GM21786 (cell line): ENCODE results near the gene CHRNA4.

Source experiments
- ATAC-seq: cut with Tn5 transposase; IDR thresholded peaks from one replicate; pipeline ENCODE4 v1.9.1; 2021; ENCODE audit not compliant: unreplicated experiment

The CHRNA4 gene

GRCh38 chr20:63379296-63379695, 18.1 kb upstream of the CHRNA4 start:
- ATAC-seq = no peak

DNA sequence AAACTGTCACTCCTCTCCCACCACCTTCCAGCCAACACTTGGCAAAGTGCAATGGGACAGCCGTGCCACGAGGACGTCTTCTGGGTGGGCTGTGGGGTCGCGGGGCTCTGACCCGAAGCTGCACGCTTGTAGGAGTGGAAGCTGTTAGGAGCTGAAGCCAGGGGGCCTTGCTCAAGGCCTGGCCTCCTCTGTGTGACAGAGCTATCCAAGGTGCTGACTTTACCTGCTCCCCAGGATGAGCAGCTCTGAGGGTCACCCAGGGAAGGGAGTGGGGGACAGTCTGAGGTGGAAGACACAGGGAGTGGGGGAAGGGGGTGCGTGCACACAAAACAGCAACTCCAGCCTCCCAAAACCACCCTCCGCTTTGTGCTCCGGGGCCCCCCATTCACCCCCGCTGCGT, 17.5 kb upstream of the CHRNA4 start:
- ATAC-seq = no peak

DNA sequence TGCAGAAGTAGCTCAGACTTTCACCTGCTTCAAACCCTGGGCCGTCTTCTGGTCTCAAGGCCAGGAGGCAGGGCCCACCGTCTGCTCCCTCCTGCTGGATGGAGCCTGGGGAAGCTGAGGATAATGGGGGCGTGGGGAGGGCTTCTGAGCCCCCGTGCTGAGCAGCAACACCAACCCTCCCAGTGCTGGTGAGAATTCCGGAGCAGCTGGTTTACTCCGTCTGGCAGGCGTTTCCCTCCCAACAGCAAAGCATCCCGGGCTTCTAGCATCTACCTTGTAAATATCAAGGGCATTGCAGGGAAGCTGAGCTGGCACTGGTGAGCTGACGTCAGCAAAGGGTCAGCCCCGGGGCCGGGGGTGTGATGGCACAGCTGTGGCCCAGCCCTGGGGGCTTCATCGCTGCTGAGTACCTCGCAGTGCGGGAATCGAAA, 16.8 kb upstream of the CHRNA4 start:
- ATAC-seq = no peak

- ATAC-seq = no peak
Observed at GRCh38 chr20:63377256-63377941, 16.2 kb upstream of the CHRNA4 start.

- no peak for ATAC-seq
Observed at GRCh38 chr20:63376283-63377250, 15.4 kb upstream of the CHRNA4 start.

GRCh38 chr20:63375438-63375837, 14.3 kb upstream of the CHRNA4 start:
- ATAC-seq = no peak

DNA sequence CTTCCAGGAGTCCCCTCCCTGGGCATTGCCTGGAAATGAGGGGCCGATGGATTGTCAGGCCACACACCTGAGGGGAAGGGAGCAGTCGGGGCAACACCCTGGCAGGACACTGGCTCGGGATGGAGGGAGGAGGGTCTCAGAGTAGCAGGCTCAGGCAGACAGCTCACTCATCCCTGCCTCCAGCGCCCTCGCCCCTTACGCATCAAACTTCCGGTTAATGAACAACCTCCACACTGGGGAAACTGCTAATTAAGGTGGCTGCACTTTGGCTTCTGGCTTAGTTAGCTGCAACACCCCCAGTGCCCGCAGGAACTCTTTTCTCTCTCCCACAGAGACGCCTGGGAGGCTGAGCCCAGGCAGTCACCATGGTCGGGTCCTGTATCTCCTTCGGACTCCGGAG, 13.4 kb upstream of the CHRNA4 start:
- ATAC-seq = no peak

DNA sequence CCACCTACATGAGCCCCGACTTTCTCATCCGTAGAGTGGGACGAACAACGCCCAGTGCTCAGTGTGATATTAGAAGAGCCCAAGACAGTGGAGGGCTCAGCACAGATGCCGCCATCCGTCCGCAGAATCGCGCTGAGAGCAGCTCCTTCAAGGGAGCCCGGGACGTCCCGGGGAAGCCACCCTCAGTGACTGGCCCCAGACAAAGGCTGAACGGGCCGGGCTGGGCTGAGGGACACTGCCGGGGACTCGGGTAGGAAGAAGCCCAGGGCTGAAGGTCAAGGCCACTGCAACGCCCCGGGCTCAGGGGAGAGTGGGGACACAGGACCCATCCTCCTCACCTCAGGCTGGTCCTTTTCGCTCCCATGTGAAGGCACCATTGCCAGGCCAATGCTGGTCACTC, 12.8 kb upstream of the CHRNA4 start:
- ATAC-seq = no peak

DNA sequence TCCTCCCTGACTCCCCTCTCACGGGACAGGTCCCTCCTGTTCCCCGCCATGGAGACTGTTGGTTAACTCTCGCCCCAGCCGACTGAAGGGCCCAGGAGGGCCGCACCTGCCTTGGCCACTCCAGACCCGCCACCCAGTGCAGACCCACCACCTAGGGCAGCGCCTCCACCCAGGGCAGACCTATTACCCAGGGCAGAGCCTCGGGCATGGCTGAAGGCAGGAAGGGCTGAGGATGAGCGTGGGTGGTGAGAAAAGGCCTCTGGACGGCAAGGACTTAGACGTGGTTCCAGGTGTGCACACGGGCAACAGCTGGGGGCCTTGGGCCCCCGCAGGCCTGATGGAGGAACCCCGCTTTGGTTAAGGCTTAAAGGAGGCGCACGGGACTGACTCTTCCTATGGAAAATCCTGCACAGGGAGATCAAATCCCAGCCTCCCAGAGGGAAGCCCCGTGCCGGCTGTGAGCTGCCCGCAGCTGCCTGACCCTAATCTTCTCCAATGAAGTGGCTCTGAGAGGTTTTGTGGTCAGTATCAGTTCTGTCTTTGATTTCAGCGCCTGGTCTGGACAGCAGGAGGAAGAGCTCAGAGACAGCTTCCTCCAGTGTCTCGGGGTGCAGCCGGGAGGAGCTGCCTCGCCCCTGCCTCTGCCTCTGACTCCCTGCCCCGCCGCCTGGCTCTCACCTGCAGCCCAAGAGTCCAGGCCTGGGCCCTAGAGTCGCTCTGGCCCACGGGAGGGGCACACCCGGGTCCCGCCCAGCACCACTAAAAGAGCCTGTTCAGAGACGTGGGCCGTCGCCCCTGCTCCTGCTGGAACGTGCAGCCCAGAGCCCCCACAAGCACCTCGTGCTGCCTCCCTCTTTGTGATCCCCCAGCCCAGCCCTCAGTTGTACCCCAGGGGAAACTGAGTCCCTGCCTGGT, 12.1 kb upstream of the CHRNA4 start:
- no peak for ATAC-seq

GRCh38 chr20:63371291-63371865, 10.2 kb upstream of the CHRNA4 start:
- no peak for ATAC-seq

DNA sequence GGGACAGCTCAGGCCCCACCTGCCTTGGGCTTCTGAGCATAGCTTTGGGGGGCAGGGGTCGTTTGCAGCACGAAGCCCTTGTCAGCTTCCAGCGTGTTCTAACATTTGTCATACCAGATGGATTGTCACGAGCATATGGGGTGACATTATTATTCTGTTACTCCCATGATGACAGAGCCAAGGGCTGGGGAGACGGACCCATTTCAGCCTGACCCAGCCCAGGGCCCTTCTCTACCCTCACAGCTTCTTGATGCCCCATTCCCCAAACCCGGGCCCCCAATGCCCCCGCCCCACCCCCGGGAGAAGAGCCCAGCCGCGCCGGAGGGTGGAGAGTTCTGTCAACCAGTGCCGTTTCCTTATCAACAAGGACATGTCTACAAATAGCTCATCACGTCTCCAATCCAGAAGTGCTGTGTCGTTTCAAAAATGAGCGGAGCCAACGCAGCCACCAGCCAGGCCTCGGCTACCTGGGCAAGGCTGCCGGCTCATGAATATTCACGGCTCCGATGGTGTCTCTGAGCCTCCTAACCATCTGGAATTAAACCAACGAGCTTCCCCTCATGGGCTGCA, 9.6 kb upstream of the CHRNA4 start:
- no peak for ATAC-seq

DNA sequence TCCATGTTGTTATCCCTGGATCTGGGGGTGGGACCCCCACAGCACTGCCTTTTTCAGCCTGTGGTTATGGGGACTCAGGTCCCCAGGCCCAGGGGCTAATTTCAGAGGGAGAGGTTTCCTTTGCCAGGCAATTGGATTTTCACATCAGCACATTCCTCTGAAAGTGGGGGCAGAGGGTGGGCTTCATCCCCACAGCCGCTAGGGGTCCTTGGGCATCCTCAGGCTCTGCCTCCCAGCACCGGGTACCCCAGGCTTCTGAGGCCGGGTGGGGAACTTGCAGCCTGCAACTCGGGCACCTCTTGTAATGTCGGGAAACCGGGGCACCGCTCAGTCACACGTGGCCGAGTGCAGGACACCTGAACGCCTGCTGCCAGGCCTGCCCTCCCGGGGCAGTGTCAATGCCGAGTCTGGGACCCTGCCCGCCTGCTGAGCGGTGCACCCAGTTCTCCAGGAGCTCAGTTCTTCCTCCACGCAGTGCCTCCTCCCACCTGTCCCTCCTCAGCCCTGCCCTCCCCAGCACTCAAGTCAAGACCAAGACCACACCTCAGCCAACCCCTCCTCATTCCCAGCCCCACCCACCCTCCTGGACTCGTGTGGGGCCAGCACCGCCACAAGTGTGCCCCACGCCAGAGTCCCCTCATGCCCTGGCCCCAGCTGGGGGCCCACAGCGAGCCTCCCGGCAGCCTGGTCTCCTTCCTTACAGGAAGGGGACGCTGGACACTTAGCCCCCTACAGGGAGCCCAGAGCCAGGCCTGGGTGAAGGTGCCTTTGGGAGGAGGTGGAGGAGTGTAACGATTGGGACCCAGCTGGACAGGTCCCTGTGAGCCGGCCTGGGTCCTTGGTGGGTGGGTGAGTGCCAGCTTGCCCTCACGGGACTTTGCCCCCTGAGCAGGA, 8.8 kb upstream of the CHRNA4 start:
- ATAC-seq = no peak

- no peak for ATAC-seq
Observed at GRCh38 chr20:63369024-63369530, 7.9 kb upstream of the CHRNA4 start.

DNA sequence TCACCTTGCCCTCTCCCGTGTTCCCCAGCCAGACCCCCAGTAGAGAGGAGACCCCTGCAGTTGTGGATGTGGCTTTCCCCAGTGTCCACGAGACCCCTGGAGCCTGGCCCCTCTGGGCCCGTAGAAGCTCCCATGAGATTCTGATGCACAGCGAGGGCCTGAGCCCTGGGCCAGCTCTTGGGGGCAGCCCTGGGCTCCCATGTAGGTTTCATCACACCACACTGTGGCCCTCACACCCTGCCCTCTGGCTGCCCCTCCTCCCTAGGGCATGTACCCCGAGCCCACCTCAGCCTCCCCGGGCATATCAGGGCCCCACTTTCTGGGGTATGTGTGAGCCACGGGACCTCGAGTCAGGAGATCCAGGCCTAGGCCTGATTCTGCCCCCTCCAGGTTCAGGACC, 7.0 kb upstream of the CHRNA4 start:
- no peak for ATAC-seq

- ATAC-seq = no peak
Observed at GRCh38 chr20:63367446-63368055, 6.4 kb upstream of the CHRNA4 start.

DNA sequence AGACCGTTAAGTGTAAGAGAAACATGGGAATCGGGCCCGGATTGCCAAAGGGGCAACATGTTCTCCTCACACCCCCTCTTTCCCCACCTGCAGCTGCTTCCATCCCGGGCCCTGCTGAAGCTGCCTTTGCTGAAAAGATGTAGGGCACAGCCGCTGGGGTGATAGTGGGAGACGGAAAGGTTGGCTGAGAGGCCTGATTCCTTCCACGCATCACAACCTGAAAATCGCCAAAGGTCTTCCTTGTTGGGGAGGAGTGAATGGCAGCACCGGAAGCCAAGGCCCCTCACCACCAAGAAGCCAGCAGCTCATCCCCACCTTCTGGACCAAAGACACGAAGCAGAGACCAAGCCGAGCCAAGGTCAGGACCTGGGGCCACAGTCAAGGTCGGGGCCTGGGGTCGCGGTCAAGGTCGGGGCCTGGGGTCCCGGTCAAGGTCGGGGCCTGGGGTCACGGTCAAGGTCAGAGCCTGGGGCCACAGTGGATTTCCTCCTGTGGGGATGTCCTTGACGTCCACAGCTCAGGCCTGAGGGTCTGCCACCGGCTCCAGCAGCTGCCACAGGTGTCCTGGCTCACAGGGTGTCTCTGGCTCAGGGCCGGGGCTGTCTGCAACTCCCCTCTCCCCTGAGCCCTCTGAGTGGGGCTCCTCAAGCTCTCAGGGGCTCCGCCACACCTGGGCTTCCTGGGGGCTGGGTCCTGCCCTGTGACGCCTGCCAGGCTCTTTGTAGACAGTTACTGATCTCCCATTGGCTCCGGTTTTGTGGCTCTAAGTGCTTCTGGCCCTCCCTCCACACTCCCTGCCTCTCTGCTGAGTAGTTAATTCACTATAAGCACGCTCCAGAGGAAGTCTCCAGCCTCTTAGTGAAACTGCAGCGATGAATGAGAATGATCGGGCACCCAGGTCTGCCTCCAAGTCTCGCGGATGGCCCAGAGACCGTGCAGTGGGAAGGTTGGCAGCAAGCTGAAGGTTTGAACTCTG, 5.5 kb upstream of the CHRNA4 start:
- ATAC-seq = no peak

- ATAC-seq = no peak
Observed at GRCh38 chr20:63365601-63366389, 4.6 kb upstream of the CHRNA4 start.
